ENCODE data around the gene TLN1.

TLN1 gene

DNA sequence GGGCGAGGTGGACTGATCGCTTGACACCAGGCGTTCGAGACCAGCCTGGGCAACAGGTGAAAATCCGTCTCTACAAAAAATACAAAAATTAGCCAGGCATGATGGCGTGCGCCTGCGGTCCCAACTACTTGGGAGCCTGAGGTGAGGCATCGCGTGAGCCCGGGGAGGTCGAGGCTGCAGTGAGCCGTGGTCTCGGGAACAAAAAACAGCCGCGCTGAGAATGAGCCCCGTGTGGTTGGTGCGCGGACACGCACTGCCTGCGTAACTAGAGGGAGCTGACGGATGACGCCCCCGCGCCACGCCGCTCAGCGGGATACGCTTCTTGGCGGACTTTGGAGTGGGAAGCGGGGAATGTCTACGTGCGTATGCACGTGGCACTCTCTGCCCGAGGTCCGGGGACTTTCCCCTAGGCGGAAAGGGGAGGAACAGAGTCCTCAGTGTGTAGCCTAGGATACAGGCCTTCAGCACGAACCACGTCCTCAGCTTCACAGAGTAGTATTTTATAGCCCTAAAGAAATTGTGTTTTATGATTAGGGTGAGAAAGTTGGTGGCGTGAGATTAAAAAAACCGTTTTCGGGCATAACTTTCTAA is 74.4 kb downstream of the TLN1 start, which contains the start of gene RMRP:
Gene RMRP, minus strand, starts transcription at position 474 of the 591 bp plus-strand sequence.
- peak; percentile 89 for ATAC-seq (ENCODE audit: low read depth)
- peaks cover 13% of the 10 kb centered on the region for H3K4me1 ChIP-seq (ENCODE audit: insufficient read depth, poor library complexity, severe bottlenecking)

DNA sequence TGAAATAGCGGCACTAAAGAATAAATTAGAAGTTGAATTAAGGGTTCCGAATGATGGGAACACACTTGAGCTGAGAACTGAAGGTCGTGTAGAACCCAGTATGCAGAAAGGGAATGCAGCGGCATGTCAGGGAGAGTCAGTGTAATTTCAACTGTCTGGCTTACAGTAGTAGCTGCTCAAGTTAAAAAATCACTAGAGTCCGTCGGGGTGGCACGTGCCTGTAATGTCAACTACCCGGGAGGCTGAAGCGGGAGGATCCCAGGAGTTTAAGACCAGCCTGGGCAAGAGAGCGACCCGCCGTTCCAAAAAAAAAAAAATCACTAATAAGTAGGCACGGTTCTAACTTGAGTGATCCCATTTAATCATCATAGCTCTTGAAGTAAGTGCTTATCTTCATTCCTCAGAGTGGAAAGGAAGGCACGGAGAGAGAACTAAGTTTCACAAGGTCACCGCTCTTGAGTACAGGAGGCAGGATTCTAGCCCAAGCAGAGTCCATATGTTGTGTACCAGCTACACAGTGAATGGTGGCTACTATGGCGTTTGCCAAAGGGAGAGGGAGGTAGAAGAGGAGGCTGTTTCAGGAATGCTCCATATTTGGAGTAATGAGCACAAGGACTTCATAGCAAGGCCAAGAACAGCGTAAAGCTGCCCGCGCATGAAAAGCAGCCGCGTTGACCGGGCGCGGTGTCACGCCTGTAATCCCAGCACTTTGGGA is 75.0 kb downstream of the TLN1 start:
- Histone ChIP-seq H3K9me3 (ENCODE audit: severe bottlenecking) (no peaks in the 10 kb centered on the region), H3K36me3 (ENCODE audit: low read depth) (peaks cover 28% of the 10 kb centered on the region), H3K27ac (ENCODE audit: poor library complexity, severe bottlenecking) (peak overlapping the region; percentile 76), H3K27me3 (ENCODE audit: insufficient read depth, poor library complexity, severe bottlenecking) (no peaks in the 10 kb centered on the region), H3K4me3 (ENCODE audit: severe bottlenecking) (peak overlapping the region; percentile 72), H3K4me1 (ENCODE audit: insufficient read depth, poor library complexity, severe bottlenecking) (peaks cover 20% of the 10 kb centered on the region)
- ATAC-seq (ENCODE audit: low read depth) (no peak), DNase-seq (ENCODE audit: low spot score) (no peak)
- TF ChIP-seq, protein P1, sequence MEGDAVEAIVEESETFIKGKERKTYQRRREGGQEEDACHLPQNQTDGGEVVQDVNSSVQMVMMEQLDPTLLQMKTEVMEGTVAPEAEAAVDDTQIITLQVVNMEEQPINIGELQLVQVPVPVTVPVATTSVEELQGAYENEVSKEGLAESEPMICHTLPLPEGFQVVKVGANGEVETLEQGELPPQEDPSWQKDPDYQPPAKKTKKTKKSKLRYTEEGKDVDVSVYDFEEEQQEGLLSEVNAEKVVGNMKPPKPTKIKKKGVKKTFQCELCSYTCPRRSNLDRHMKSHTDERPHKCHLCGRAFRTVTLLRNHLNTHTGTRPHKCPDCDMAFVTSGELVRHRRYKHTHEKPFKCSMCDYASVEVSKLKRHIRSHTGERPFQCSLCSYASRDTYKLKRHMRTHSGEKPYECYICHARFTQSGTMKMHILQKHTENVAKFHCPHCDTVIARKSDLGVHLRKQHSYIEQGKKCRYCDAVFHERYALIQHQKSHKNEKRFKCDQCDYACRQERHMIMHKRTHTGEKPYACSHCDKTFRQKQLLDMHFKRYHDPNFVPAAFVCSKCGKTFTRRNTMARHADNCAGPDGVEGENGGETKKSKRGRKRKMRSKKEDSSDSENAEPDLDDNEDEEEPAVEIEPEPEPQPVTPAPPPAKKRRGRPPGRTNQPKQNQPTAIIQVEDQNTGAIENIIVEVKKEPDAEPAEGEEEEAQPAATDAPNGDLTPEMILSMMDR (IDR thresholded peaks at IDR 0.05; ENCODE audit: poor library complexity, severe bottlenecking): no peak

More for the DNA sequence above, 74.4 kb downstream of the TLN1 start, which contains the start of gene RMRP:
- H3K4me3 ChIP-seq (ENCODE audit: severe bottlenecking): peak within 1 kb of the TSS; percentile 72
- H3K27ac ChIP-seq (ENCODE audit: poor library complexity, severe bottlenecking): peak within 1 kb of the TSS; percentile 76
- TF ChIP-seq, protein P1 (IDR thresholded peaks at IDR 0.05; ENCODE audit: poor library complexity, severe bottlenecking): no peak
- no peaks in the 10 kb centered on the region for H3K27me3 ChIP-seq (ENCODE audit: insufficient read depth, poor library complexity, severe bottlenecking)
- peaks cover 32% of the 10 kb centered on the region for H3K36me3 ChIP-seq (ENCODE audit: low read depth)
- H3K9me3 ChIP-seq (ENCODE audit: severe bottlenecking): no peaks in the 10 kb centered on the region
- peak; percentile 98 for DNase-seq (ENCODE audit: low spot score)

DNA sequence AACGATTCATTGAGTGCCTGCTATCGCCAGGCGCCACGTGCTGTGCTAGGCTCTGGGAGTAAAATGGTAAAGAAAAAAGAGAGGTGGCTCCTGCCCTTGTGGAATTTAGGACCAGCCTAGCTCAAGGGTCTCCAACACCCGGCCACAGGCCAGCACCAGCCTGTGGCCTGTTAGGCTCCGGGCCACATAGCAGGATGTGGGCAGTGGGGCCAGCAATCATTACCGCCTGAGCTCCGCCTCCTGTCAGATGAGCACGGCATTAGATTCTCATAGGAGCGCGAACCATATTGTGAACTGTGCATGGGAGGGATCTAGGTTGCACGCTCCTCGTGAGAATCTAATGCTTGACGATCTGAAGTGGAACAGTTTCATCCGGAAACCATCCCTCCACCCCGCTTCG is 75.6 kb downstream of the TLN1 start:
- TF ChIP-seq, protein P1 (IDR thresholded peaks at IDR 0.05; ENCODE audit: poor library complexity, severe bottlenecking): no peak
- ATAC-seq (ENCODE audit: low read depth): no peak
- no peak for DNase-seq (ENCODE audit: low spot score)
- Histone ChIP-seq H3K27ac (ENCODE audit: poor library complexity, severe bottlenecking) (no peak overlapping the region), H3K27me3 (ENCODE audit: insufficient read depth, poor library complexity, severe bottlenecking) (no peaks in the 10 kb centered on the region), H3K9me3 (ENCODE audit: severe bottlenecking) (no peaks in the 10 kb centered on the region), H3K4me1 (ENCODE audit: insufficient read depth, poor library complexity, severe bottlenecking) (peaks cover 21% of the 10 kb centered on the region), H3K4me3 (ENCODE audit: severe bottlenecking) (no peak overlapping the region), H3K36me3 (ENCODE audit: low read depth) (peaks cover 21% of the 10 kb centered on the region)

DNA sequence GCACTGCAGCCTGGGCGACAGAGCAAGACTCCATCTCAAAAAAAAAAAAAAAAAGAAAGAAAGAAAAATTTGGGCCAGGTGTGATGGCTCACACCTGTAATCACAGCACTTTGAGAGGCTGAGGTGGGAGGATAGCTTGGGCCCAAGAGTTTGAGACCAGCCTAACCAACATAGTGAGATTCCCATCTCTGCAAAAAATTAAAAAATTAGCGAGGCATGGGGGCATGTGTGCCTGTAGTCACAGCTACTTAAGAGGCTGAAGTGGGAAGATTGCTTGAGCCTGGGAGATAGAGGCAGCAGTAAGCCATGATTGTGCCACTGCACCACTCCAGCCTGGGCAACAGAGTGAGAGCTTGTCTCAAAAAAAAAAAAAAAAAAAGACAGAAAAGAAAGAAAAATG is 78.4 kb downstream of the TLN1 start:
- peaks cover 13% of the 10 kb centered on the region for H3K4me1 ChIP-seq (ENCODE audit: insufficient read depth, poor library complexity, severe bottlenecking)
- no peak overlapping the region for H3K4me3 ChIP-seq (ENCODE audit: severe bottlenecking)
- peak overlapping the region; percentile 38 for H3K27ac ChIP-seq (ENCODE audit: poor library complexity, severe bottlenecking)
- H3K27me3 ChIP-seq (ENCODE audit: insufficient read depth, poor library complexity, severe bottlenecking): no peaks in the 10 kb centered on the region
- no peak for ATAC-seq (ENCODE audit: low read depth)
- no peak for DNase-seq (ENCODE audit: low spot score)
- no peaks in the 10 kb centered on the region for H3K36me3 ChIP-seq (ENCODE audit: low read depth)
- TF ChIP-seq, protein P1 (IDR thresholded peaks at IDR 0.05; ENCODE audit: poor library complexity, severe bottlenecking): no peak
- H3K9me3 ChIP-seq (ENCODE audit: severe bottlenecking): no peaks in the 10 kb centered on the region

DNA sequence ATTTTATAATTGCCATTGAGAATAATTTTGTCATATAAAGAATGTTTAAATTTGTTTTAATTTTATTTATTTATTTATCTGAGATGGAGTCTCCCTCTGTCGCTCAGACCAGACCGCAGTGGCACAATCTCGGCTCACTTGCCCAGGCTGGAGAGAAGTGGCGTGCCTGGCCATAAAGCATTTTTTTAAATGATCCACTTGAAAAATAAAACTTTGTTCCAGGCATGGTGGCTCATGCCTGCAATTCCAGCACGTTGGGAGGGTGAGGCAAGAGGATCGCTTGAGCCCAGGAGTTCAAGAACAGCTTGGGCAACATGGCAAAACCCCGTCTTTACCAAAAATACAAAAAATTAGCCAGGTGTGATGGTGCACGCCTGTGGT is 79.2 kb downstream of the TLN1 start:
- Histone ChIP-seq H3K9me3 (ENCODE audit: severe bottlenecking) (no peaks in the 10 kb centered on the region), H3K27ac (ENCODE audit: poor library complexity, severe bottlenecking) (peak overlapping the region; percentile 38), H3K4me1 (ENCODE audit: insufficient read depth, poor library complexity, severe bottlenecking) (peaks cover 13% of the 10 kb centered on the region)

More for the DNA sequence above, 79.2 kb downstream of the TLN1 start:
- DNase-seq (ENCODE audit: low spot score): no peak
- TF ChIP-seq, protein P1 (IDR thresholded peaks at IDR 0.05; ENCODE audit: poor library complexity, severe bottlenecking): no peak
- ATAC-seq (ENCODE audit: low read depth): no peak
- Histone ChIP-seq H3K27me3 (ENCODE audit: insufficient read depth, poor library complexity, severe bottlenecking) (no peaks in the 10 kb centered on the region), H3K4me3 (ENCODE audit: severe bottlenecking) (no peak overlapping the region), H3K36me3 (ENCODE audit: low read depth) (no peaks in the 10 kb centered on the region)

Data from RWPE2 (cell line).